Measurements from ENCODE around the gene ZNF789.

DNA sequence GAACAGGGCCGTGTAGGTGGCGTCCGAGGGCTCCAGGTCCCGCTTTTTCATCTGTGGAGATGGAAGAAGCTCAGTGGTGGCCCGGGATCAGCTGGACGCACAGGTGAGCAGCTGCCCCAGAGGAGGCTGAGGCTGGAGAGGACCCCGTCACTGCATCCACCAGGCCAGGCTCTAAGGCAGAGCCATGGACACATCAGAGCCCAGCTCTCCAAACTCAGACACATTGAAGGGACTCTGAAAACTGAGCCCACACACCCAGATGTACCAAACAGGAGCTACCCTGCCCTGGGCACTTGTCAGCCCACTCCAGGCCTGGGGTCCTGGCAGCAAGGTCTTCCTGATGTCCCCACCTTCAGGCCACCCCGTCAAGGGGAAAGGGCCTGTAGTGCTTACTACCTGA, 42.9 kb upstream of the ZNF789 start:
- TF ChIP-seq CTCF (conservative IDR thresholded peaks at IDR 0.05; ENCODE audit: low read length): no peak
- no peak for TF ChIP-seq EZH2phosphoT487 (IDR thresholded peaks at IDR 0.05; ENCODE audit: borderline replicate concordance, low read depth, low read length)

Data from OCI-LY7 (cell line).